Progenitor cell of endocrine pancreas (in vitro differentiated cells): ENCODE measurements around the gene ARHGEF16. TPM values are rescaled to one million over a fixed set of nuclear protein-coding genes. Genes with fewer than 3 reads are reported as not detected.

ENCODE experiments used
- DNase-seq: peaks from one replicate; pipeline ENCODE4 v3.0.0; 2021; ENCODE audit warnings: low spot score; ENCODE audit not compliant: unreplicated experiment
- H3K27ac Mint-ChIP-seq: 2 replicates; pipeline ENCODE4 v1.8.0; 2021; ENCODE audit warnings: mild to moderate bottlenecking, moderate library complexity, mixed read lengths
- H3K27me3 Mint-ChIP-seq: 2 replicates; pipeline ENCODE4 v1.8.0; 2021; ENCODE audit warnings: mixed read lengths
- H3K36me3 Mint-ChIP-seq: 2 replicates; pipeline ENCODE4 v1.8.0; 2022; ENCODE audit warnings: mixed read lengths; ENCODE audit not compliant: insufficient read depth
- H3K4me1 Mint-ChIP-seq: 2 replicates; pipeline ENCODE4 v1.8.0; 2021; ENCODE audit warnings: low read depth, mixed read lengths
- H3K4me3 Mint-ChIP-seq: 2 replicates; pipeline ENCODE4 v1.8.0; 2021; ENCODE audit warnings: low read depth, mild to moderate bottlenecking, moderate library complexity, mixed read lengths
- H3K9me3 Mint-ChIP-seq: 2 replicates; pipeline ENCODE4 v1.8.0; 2021; ENCODE audit warnings: low read depth, mixed read lengths
- total RNA-seq: library from RNA; stranded (reverse); gene quantifications from 2 replicates; pipeline ENCODE4 v1.2.1, GENCODE V29; 2021
- TF ChIP-seq, protein P1 (sequence below): fragments of 200-600 bp; sonication (generic); IDR thresholded peaks from one replicate; pipeline ENCODE4 v1.5.0; 2021; ENCODE audit warnings: antibody characterized with exemption, mild to moderate bottlenecking; ENCODE audit not compliant: unreplicated experiment

The ARHGEF16 gene
- total RNA-seq, 1 donor from 2014 or later = 63.6 TPM

DNA sequence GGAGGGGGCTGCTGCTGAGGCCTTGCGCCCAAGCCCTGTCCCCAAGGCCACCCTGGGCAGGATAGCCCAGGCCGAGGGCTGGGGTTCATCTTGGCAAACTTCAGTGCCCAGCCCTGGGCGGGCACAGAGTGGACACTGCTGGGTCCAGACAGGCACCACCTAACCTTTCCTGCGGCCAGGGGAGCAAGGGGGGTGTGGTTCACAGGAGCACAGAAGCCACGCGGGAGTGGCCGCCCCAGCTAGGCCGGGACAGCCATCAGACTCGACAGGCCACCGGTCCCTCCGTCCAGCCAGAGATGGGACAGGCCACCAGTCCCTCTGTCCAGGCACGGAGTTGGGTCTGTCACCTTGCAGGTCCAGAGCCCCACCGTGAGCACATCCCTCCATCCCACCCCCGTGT is 28.9 kb downstream of the ARHGEF16 start:
- H3K9me3 Mint-ChIP-seq = peaks cover 9% of the 10 kb centered on the region
- peaks cover 15% of the 10 kb centered on the region for H3K36me3 Mint-ChIP-seq
- TF ChIP-seq, protein P1, sequence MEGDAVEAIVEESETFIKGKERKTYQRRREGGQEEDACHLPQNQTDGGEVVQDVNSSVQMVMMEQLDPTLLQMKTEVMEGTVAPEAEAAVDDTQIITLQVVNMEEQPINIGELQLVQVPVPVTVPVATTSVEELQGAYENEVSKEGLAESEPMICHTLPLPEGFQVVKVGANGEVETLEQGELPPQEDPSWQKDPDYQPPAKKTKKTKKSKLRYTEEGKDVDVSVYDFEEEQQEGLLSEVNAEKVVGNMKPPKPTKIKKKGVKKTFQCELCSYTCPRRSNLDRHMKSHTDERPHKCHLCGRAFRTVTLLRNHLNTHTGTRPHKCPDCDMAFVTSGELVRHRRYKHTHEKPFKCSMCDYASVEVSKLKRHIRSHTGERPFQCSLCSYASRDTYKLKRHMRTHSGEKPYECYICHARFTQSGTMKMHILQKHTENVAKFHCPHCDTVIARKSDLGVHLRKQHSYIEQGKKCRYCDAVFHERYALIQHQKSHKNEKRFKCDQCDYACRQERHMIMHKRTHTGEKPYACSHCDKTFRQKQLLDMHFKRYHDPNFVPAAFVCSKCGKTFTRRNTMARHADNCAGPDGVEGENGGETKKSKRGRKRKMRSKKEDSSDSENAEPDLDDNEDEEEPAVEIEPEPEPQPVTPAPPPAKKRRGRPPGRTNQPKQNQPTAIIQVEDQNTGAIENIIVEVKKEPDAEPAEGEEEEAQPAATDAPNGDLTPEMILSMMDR = no peak
- no peak overlapping the region for H3K4me3 Mint-ChIP-seq
- peaks cover 1% of the 10 kb centered on the region for H3K4me1 Mint-ChIP-seq
- no peak overlapping the region for H3K27ac Mint-ChIP-seq
- DNase-seq = no peak
- no peaks in the 10 kb centered on the region for H3K27me3 Mint-ChIP-seq

DNA sequence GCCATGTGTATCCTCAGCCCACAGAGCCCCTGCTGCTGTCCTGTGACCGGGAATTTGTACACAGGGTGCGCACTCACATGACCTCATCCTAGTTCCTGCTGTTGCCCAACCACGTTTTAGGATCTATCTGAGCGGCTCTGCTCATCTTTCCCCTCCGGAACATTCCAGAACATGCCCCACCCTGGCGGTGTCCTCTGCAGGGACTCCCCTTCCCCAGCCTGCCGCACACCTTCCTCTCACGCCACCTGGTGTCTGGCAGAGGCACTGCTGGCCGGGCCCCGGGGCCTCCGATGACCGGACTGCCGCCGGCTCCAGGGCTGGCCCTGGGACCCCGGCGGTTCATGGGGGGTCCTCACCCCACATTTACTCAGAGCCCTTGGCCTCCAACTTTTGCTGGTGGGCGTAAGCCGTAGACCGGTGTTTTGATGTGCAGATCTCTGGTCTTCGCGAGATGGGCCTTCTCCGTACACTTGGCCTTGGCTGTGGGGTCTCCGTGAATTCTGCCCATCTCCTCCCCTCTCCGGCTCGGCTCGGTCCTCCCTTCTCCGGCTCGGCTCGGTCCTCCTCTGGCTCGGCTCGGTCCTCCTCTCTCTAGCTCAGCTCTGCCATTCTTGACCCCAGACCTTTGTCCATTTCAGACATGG is 29.5 kb downstream of the ARHGEF16 start:
- peak overlapping the region; percentile 82 for H3K27ac Mint-ChIP-seq

DNA sequence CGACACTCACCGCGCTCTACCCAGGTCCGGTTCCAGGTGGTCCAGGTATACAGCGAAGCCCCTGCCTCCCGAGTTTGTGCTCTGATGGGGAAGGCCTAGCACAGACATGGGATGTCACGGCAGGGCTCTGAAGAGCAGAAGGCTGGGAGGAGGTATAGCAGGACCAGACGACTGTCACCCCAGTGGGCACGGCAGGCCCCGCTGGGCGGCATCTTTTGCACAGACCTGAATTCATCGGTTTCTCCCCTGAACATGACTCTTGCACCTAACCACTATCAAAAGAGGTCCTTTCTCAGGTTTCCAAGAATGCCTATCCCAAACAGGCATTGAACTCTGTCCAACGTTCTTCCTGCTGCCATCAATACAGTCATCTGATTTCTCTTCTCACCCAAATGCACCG is 30.6 kb downstream of the ARHGEF16 start:
- TF ChIP-seq, protein P1 = no peak

More for the DNA sequence above, 29.5 kb downstream of the ARHGEF16 start:
- no peaks in the 10 kb centered on the region for H3K27me3 Mint-ChIP-seq
- TF ChIP-seq, protein P1 = peak; percentile 72
- H3K4me3 Mint-ChIP-seq = no peak overlapping the region
- DNase-seq = peak; percentile 54
- peaks cover 1% of the 10 kb centered on the region for H3K4me1 Mint-ChIP-seq
- H3K36me3 Mint-ChIP-seq = peaks cover 20% of the 10 kb centered on the region
- peaks cover 15% of the 10 kb centered on the region for H3K9me3 Mint-ChIP-seq

DNA sequence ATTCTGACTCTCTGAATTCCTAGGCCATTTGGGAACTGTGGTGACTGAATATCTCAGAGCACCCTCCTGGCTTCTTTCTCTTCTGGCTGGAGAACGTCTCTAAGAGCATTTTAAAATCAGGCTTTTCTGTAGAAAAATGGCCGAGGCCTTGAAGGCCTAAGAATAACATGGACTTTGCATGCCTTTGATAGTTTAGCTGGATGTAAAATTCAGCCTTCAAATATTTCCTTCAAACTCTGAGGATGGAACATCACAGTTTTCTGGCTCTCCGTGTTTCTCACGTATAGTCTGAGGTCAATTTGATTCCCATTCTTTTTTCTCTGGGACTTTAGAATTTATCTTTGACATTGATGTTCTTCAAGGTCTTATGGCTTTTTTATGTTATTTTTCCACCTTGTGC is 34.0 kb downstream of the ARHGEF16 start:
- Mint-ChIP-seq H3K4me3 (no peak overlapping the region), H3K4me1 (peaks cover 3% of the 10 kb centered on the region), H3K27me3 (no peaks in the 10 kb centered on the region), H3K27ac (no peak overlapping the region), H3K36me3 (peaks cover 22% of the 10 kb centered on the region), H3K9me3 (peaks cover 16% of the 10 kb centered on the region)
- DNase-seq = no peak
- TF ChIP-seq, protein P1 = no peak

More for the DNA sequence above, 30.6 kb downstream of the ARHGEF16 start:
- Mint-ChIP-seq H3K4me3 (no peak overlapping the region), H3K9me3 (peaks cover 16% of the 10 kb centered on the region), H3K4me1 (peaks cover 1% of the 10 kb centered on the region), H3K36me3 (peaks cover 22% of the 10 kb centered on the region), H3K27ac (no peak overlapping the region), H3K27me3 (no peaks in the 10 kb centered on the region)
- no peak for DNase-seq

DNA sequence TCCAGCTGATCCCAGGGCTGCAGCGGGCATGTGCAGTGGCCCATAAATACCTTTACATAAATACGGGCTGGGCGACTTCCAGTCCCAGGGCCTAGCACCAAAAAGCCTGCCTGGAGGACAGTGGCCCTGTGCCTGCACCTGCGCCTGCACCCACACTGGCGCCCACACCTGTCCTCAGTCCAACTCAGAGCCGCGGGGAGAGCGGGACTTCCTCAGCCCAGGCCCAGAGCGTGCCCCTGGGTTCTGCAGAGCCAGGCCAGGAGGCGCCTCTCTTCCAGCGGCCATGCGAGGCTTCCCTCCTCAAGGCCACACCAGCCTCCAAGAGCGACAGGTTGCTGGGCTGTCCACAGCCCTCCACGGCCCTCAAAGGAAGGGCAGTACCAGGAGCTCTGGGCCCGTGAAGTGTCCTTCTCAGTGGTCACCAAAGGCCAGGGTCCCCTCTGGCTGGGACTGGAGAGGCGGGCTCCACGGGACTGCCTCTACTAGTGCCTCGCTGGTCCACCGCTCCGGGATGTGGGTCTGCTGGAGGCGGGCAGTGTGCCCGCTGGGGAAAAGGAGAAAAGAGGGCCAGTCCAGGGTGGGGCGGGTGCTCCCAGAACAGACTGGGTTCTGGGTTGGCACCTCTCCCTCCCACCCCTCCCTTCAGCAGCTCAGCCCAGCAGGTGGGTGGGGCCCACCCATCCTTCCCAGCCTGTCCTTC is 35.7 kb downstream of the ARHGEF16 start:
- Mint-ChIP-seq H3K4me3 (no peak overlapping the region), H3K36me3 (peaks cover 20% of the 10 kb centered on the region), H3K27ac (no peak overlapping the region), H3K9me3 (peaks cover 15% of the 10 kb centered on the region), H3K4me1 (peaks cover 2% of the 10 kb centered on the region), H3K27me3 (no peaks in the 10 kb centered on the region)
- TF ChIP-seq, protein P1 = no peak
- no peak for DNase-seq
